GM19468 (cell line): Measurements from ENCODE around the gene WASHC4.
"Not testable (repeated sequence)": the region's sequence is repeated elsewhere in the genome, so short reads cannot be mapped to it uniquely, and the experiment has no call there.

Experiments used
- ATAC-seq: cut with Tn5 transposase; IDR thresholded peaks from one replicate; pipeline ENCODE4 v1.9.1; 2021; ENCODE audit warnings: mild to moderate bottlenecking, moderate library complexity, moderate number of reproducible peaks; ENCODE audit not compliant: unreplicated experiment; ENCODE audit errors: extremely low read depth

Gene WASHC4

GRCh38 chr12:105091476-105092206 is 15.9 kb upstream of the WASHC4 start:
- ATAC-seq: no peak

- no peak for ATAC-seq
Observed at GRCh38 chr12:105092336-105092735, 15.2 kb upstream of the WASHC4 start.

DNA sequence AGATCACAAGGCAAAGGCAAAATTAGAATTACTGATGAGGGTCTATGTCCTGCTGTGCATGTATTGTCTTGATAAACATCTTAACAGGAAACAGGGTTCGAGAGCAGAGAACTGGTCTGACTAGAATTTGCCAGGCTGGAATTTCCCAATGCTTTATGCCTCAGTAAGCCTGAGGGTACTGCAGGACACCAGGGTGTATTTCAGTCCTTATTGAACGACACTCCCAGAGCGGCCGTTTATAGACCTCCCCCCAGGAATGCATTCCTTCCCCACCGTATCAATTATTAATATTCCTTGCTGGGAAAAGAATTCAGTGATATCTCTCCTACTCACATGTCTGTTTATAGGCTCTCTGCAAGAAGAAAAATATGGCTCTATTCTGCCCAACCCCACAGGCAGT is 12.2 kb upstream of the WASHC4 start:
- not testable (repeated sequence) for ATAC-seq

- ATAC-seq: no peak
Observed at GRCh38 chr12:105099356-105099755, 8.2 kb upstream of the WASHC4 start.

GRCh38 chr12:105100207-105100985 is 7.1 kb upstream of the WASHC4 start:
- no peak for ATAC-seq

GRCh38 chr12:105100998-105101397 is 6.5 kb upstream of the WASHC4 start:
- ATAC-seq: no peak

GRCh38 chr12:105102673-105103072 is 4.9 kb upstream of the WASHC4 start:
- ATAC-seq: no peak

DNA sequence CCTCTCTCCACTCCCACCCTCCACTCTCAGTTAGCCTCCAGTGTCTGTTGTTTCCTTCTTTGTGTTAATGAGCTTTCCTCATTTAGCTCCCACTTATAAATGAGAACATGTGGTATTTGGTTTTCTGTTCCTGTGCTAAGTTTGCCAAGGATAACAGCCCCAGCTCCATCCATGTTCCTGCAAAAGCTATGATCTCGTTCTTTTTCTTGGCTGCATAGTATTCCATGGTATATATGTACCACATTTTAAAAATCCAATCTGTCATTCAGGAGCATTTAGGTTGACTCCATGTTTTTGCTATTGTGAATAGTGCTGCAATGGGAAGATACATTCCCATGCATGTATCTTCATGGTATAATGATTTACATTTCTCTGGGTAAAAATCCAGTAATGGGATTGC is 2.8 kb upstream of the WASHC4 start:
- ATAC-seq: no peak

DNA sequence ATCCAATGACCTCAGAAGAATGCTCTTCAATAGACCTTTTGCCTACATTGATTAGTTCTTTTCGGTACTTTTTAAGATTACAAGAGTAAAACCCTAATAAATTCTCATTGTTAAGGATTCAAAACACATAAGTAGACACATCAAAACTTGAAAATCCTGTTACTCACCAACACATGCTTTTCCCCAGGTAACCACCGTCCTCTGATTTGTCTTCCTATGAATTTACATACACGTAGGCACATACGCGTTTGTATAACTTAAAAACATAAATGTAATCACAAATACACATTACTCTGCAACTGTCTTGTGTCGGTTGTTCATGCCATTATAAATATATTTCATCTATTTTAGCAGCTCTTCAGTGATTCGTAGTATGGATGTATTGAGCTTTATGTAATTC is 910 bp upstream of the WASHC4 start:
- no peak for ATAC-seq

GRCh38 chr12:105107171-105107493 is 399 bp upstream of the WASHC4 start:
- no peak for ATAC-seq

- ATAC-seq: peak; percentile 17
Observed at GRCh38 chr12:105109465-105110212, 2.1 kb downstream of the WASHC4 start.

DNA sequence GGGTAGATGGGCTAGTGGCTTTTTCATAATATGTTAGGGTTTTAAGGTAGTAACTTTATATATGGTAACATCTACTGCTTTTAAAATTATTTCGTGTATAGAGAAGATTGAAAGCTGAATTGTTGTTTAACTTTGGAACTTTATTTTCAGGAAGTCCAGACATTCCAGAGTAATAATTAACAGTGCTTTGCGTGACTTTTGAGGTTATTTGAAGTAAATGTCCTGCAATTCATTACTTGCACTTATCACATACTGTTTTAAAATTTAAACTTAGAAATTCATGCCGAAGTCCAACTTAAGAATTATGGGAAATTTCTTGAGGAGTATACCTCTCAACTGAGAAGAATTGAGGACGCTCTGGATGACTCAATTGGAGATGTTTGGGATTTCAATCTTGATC is 3.3 kb downstream of the WASHC4 start:
- ATAC-seq: no peak

DNA sequence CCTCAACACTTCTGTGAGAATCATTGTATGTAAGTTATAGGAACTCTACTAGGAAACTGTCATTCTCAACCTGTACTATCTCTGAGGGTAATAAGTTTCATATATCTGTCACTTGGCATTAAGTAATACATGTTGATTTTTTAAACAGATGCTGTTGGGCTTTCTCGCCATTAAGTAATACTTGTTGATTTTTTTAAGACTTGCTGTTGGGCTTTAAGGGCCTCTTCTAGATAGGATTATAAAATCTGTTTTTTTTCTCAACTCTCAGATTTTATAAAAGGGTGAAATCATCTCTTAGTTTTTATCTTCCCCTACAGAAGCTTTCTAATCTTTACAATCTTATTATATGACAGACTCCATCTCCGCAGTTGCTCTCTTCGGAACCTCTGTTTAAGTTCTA is 5.6 kb downstream of the WASHC4 start:
- ATAC-seq: no peak

DNA sequence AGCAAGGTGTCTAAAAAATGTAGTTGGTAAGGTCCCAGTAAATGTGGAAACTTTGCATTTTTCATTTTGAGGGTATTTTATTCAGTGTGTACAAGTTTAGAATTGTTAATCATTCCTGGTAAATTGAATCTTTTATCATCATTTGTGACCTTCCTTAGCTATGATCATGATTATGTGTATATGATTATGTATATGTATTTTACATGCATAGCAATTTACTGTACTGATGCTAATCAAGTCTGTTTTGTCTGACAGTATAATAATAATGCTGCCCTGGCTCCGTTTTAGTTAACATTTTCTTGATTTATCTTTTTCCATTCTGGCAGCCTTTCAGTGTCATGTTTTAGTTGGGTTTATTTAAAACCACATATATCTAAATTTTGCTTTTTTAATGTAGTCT is 9.4 kb downstream of the WASHC4 start:
- ATAC-seq: no peak

DNA sequence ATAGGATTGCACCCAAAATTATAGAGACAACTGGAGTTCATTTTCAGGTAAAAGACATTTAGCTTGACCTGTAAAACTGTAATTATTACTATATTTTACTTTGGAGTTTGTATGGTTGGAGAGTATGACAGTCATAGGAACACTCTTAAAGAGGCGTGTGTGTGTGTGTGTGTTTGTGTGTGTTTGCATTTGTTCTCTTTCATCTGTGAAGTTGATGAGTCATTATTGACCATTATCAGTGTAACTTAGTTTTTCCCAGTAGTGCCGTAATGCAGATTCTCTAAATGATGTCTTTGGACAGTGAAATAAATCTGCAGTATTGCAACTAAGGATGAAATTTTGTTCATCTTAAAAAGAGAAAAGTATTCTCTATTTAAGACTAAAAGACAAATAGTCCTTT is 13.0 kb downstream of the WASHC4 start:
- no peak for ATAC-seq

GRCh38 chr12:105138248-105138647 is 30.7 kb downstream of the WASHC4 start:
- ATAC-seq: no peak

DNA sequence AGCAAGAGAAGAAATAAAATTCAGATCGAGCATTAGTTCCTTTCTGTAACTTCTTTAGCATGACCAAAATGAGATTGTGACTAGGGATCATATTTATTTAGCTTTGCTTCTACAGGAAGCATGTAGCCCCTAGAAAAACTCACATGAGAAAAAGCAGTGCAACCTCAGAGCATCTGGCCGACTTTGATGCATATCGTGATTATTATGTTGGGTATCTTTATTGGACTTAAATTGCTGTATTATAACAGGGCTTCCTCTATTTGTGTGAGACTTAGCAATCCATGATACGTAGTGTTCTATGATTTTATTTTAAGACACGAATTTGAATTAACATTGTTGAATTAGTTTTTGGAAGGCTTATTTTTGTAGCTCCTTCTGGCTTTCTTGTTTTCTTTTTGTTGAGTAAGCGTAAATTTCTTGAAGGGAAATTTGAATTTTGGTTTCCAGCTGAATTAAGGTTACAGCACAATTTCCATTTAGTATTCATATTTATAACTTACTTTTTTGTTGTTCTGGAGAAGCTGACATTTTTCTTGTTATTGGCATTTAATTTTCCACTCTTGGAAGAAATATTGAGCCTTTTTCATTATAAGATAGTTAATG is 33.9 kb downstream of the WASHC4 start:
- no peak for ATAC-seq

- ATAC-seq: no peak
Observed at GRCh38 chr12:105142259-105142658, 34.7 kb downstream of the WASHC4 start.

DNA sequence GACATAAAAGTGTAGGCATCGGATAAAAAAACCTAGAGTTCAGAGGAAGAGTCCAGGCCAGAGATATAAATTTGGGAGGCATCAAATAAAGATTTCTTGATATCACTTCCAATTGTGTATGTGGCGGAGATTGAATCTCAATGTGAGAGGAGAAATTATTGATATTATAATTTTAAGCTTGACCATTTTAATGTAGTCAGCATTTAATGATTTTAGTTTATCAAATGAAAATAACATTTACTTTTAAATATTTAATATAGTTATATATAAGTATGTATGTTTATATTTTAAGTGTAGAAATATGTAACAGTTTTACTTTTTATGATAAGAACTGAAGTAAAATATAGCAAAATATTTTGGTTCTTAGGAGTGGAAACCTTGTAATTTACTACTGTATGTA is 48.7 kb downstream of the WASHC4 start:
- no peak for ATAC-seq

DNA sequence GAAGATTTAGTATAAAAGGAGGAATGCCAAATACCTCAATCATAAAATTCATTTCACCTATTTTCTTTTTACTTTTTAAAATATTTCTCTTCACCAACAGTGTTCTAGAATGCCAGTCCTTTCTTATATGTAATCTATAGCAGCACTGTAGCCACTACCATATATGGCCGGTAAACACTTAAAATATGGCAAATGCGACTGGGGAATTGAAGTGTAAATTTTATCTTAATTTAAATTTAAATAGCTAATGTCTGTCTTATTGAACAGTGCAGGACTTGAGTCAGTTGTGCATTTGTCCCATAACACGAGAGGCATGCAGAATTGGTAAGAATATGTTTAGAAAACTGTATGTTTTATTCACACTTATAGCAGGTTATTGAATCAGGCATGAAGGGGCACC is 50.1 kb downstream of the WASHC4 start:
- ATAC-seq: no peak

DNA sequence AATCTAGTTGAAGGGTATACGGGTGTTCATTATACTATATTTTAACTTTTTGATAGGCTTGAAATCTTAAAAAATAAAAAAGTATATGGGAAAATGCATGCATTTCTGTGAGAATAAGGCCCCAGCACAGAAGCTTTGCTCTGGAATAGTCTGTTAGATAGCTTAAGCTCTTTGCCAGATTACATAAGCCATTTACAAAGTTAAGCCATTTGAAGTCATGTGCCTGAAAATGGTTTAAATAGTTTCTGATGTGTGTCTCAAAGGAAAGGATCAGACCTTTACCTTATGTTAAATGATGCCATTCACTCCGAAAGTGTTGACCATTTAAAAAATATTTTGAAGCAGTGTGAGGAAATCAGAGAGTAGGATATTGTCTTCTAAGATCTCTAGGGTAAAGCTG is 51.3 kb downstream of the WASHC4 start:
- no peak for ATAC-seq
